Ishikawa (cell line): ENCODE measurements around the gene BACH2.

Source experiments
- CEBPB ChIP-seq: IDR thresholded peaks from 2 replicates; pipeline ENCODE4 v1.6.1; 2012
- CREB1 ChIP-seq: IDR thresholded peaks from 2 replicates; pipeline ENCODE4 v1.6.1; 2012; ENCODE audit warnings: low read depth
- EGR1 ChIP-seq: IDR thresholded peaks from 2 replicates; pipeline ENCODE4 v1.6.1; 2012
- EP300 ChIP-seq: IDR thresholded peaks from 2 replicates; pipeline ENCODE4 v1.6.1; 2012; ENCODE audit warnings: borderline replicate concordance
- FOXM1 ChIP-seq: IDR thresholded peaks from 2 replicates; pipeline ENCODE4 v1.6.1; 2012; ENCODE audit warnings: low read depth, borderline replicate concordance
- NFIC ChIP-seq: IDR thresholded peaks from 2 replicates; pipeline ENCODE4 v1.6.1; 2012
- RAD21 ChIP-seq: IDR thresholded peaks from 2 replicates; pipeline ENCODE4 v1.6.1; 2012; ENCODE audit warnings: low read depth
- TAF1 ChIP-seq: IDR thresholded peaks from 2 replicates; pipeline ENCODE4 v1.6.1; 2012; ENCODE audit warnings: low read depth, mild to moderate bottlenecking
- TCF12 ChIP-seq: IDR thresholded peaks from 2 replicates; pipeline ENCODE4 v1.6.1; 2012; ENCODE audit warnings: low read depth
- TEAD4 ChIP-seq: IDR thresholded peaks from 2 replicates; pipeline ENCODE4 v1.6.1; 2012
- YY1 ChIP-seq: IDR thresholded peaks from 2 replicates; pipeline ENCODE4 v1.6.1; 2012; ENCODE audit warnings: low read depth
- ZBTB7A ChIP-seq: IDR thresholded peaks from 2 replicates; pipeline ENCODE4 v1.6.1; 2012; ENCODE audit warnings: low read depth
- TF ChIP-seq, protein P1 (sequence below): IDR thresholded peaks from 2 replicates; pipeline ENCODE4 v1.6.1; 2012
- TF ChIP-seq, protein P2 (sequence below): IDR thresholded peaks from 2 replicates; pipeline ENCODE4 v1.6.1; 2012; ENCODE audit warnings: low read depth, mild to moderate bottlenecking
- TF ChIP-seq, protein P3 (sequence below): IDR thresholded peaks from 2 replicates; pipeline ENCODE4 v1.6.1; 2012

Gene BACH2

DNA sequence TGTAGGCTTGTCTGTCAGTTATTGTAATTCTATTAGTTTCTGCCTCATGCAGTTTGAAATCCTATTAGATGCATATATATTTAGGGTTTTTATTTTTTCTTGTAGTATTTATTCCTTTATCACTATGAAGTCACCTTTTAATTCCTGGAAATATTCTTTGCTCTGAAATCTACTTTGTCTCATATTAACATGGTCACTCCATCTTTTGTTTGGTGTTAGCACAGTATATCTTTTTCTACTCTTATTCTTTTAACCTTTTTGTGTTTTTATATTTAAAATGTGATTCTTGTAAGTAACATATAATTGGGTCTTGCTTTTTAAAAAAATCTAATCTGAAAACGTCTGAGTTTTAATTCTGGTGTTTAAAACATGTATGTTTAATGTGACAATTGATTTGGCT is 280.8 kb downstream of the BACH2 start:
- no peak for TF ChIP-seq FOXM1
- TF ChIP-seq ZBTB7A = no peak
- no peak for TF ChIP-seq EGR1
- no peak for TF ChIP-seq CEBPB
- no peak for TF ChIP-seq RAD21
- no peak for TF ChIP-seq YY1

DNA sequence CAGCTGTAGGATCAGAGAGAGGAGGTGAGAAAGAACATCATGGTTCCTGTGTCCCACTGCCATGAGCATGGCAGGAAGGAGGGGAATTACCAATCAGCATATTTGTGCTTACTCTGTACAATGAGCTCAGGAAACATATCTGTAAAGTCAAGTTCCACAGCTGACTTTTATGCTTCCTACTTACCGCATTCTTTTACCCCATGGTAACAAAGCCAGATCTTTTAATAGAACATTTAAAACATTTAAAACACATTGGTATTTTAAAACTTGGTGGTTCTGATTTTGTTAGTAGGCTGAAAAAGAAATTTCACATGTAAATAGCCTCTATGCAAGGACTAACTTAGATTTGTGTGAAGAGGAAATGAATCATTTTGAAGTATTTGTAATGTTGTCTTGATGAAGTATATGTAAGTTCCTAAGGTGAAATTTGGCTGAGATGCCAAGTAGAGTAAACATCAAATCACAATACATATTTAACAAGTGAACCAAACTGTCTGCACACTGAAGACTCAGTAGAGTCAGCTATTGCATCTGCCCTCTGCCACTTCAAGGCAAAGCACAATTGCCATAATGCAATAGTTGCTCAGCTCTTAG is 287.6 kb downstream of the BACH2 start:
- TF ChIP-seq CREB1 (no peak), CEBPB (no peak), EP300 (no peak), FOXM1 (no peak), EGR1 (no peak)

DNA sequence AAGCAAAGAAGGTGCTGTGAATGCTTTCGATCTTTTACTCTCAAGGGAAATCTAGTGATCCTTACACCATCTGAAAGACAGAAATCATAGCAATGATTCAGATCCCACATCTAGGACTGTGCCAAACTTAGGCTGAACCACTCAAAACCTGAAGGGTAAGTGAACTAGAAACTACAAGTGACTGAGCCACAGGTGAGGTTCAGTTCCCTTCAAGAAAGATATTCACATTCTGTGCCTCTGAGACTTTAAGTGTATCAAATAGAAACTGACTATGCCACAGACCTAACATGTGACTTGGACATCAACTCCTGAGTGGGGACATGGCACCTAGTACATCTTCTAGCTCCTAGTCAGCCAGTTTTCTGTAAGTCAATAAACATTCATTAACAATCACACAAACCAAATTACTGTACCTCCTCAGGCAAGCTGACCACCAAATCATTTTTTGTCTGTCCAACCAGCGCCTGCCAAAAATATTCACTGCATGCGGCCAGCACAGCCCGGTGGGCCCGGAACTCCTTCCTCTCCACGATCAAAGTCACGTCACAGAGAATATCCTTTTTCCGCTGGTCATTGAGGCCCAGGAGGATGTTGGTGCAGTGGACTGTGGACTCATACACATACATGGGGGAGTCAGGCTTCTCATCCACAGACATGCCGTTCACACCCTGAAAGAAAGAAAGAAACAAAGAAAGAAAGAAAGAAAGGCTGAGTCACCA is 288.3 kb downstream of the BACH2 start:
- TF ChIP-seq, protein P1, sequence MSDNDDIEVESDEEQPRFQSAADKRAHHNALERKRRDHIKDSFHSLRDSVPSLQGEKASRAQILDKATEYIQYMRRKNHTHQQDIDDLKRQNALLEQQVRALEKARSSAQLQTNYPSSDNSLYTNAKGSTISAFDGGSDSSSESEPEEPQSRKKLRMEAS = no peak
- TF ChIP-seq EP300 (no peak), RAD21 (no peak), FOXM1 (no peak), NFIC (no peak), CEBPB (no peak), ZBTB7A (no peak), TAF1 (no peak), CREB1 (no peak), TCF12 (no peak), YY1 (no peak), EGR1 (no peak), TEAD4 (no peak)
- TF ChIP-seq, protein P2, sequence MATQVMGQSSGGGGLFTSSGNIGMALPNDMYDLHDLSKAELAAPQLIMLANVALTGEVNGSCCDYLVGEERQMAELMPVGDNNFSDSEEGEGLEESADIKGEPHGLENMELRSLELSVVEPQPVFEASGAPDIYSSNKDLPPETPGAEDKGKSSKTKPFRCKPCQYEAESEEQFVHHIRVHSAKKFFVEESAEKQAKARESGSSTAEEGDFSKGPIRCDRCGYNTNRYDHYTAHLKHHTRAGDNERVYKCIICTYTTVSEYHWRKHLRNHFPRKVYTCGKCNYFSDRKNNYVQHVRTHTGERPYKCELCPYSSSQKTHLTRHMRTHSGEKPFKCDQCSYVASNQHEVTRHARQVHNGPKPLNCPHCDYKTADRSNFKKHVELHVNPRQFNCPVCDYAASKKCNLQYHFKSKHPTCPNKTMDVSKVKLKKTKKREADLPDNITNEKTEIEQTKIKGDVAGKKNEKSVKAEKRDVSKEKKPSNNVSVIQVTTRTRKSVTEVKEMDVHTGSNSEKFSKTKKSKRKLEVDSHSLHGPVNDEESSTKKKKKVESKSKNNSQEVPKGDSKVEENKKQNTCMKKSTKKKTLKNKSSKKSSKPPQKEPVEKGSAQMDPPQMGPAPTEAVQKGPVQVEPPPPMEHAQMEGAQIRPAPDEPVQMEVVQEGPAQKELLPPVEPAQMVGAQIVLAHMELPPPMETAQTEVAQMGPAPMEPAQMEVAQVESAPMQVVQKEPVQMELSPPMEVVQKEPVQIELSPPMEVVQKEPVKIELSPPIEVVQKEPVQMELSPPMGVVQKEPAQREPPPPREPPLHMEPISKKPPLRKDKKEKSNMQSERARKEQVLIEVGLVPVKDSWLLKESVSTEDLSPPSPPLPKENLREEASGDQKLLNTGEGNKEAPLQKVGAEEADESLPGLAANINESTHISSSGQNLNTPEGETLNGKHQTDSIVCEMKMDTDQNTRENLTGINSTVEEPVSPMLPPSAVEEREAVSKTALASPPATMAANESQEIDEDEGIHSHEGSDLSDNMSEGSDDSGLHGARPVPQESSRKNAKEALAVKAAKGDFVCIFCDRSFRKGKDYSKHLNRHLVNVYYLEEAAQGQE = no peak
- TF ChIP-seq, protein P3, sequence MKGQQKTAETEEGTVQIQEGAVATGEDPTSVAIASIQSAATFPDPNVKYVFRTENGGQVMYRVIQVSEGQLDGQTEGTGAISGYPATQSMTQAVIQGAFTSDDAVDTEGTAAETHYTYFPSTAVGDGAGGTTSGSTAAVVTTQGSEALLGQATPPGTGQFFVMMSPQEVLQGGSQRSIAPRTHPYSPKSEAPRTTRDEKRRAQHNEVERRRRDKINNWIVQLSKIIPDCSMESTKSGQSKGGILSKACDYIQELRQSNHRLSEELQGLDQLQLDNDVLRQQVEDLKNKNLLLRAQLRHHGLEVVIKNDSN = no peak

DNA sequence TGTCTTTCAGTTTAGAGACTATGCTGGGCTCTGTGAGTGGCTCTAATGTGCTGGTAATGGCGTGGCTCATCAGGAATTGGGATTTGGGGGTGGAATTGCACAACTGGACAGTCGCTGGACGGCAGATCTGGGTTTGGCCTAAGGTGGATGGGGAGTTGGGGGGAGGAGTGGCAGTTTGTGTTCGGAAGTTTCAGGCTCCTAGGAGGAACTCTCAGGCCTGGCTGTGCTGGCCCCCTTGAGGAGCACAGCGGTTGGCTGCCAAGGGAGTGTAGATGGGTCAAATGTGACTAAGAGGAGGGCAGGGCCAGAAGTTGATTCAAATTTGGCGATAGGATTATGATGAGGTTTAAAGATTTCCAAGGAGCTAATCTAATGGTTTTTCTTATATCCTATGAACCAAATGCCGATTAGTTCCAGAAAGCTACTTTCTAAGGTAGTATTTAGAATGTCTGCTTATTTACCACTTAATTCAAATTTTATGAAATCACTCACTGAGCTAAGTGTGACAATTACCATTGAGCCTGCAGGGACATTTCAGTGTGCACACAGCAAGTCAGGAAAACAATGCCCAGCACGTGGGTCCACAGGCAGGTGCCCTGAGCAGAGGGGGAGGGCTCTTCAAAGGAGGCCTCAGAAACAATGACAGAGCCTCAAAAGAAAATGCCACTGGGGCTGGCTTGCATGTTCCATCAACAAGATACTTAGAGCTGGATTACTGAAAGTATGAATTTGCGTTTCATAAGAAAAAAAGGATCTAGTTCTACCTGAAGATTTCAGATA is 291.4 kb downstream of the BACH2 start:
- TF ChIP-seq, protein P1 = peak; percentile 49; the same call in 1 of the 2 replicates
- TF ChIP-seq TEAD4 = no peak
- TF ChIP-seq, protein P3 = peak; percentile 41

DNA sequence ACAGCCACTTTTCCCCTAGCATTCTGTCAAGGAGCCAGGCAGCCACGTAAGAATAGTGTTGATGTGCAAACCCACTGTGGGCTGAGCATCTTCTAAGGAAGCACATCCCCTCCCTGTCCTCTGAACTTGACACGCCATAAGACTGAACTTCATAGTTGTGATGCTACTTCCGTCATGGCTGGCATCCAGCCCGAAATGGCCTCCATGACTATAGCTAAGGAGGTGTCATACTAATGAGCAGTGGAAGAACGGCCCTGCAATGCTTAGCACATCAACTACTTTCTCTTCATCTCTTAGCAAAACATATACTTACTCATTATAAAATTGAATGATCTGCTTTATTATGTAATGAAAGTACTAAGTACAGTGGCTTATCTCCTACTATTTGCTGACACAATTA is 292.1 kb downstream of the BACH2 start:
- TF ChIP-seq, protein P3 = no peak
- TF ChIP-seq, protein P1 = no peak
- TF ChIP-seq NFIC (no peak), RAD21 (no peak), YY1 (no peak), FOXM1 (no peak), TCF12 (no peak), CREB1 (no peak), TAF1 (no peak), TEAD4 (no peak), EP300 (no peak), EGR1 (no peak), ZBTB7A (no peak), CEBPB (no peak)
- TF ChIP-seq, protein P2 = no peak
